Measurements from ENCODE around the gene TRIM14. TPM values are rescaled to one million over a fixed set of nuclear protein-coding genes. Genes with fewer than 3 reads are reported as not detected.
"Not testable (repeated sequence)": the region's sequence is repeated elsewhere in the genome, so short reads cannot be mapped to it uniquely, and the experiment has no call there.

TRIM14 gene
- total RNA-seq, 2 donors from 2014 or later: 2.1 to 4.9 TPM

DNA sequence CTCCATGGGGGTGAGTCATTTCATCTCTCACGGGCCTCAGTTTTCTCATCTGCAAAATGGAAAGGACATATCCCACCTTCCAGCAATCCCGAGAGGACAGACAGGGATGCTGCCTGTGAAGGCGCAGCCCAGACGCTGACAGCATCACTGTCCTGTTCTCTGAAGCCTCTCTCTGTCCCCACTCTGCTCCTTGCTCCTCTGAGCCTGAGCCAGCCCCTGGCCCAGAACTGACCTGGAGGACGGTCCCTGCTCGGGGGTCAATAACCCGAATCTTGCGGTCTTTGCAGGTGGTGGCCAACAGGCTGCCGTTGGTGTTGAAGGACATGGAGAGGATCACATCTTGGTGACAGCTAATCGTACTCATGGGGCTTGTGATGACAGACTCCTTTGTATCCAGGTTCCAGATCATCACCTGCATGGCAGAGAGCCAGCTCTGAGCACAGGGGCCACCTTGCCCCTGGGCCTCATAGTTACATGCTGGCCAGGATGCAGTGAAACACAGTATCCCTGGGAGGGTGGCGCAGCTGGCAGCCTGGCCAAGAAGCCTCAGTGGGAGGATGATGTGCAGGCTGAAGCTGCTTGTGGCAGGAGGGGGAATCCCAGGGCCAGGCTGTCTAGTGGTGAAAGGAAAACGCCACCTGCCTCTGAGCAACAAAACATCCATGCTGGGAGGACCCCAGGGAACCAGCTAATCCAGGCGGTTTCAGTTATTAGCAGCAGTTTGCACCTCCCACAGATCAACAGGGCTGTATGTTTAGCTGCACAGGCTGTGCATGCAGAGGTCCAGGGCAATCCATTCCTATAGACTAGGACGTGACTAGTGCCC, 14.0 kb upstream of the TRIM14 start:
- DNase-seq: no peak
- H3K36me3 ChIP-seq (replicated peaks in 1 of 2; ENCODE audit: insufficient read depth in 1 of 2, low read depth in 2 of 2): no peaks in the 10 kb centered on the region

DNA sequence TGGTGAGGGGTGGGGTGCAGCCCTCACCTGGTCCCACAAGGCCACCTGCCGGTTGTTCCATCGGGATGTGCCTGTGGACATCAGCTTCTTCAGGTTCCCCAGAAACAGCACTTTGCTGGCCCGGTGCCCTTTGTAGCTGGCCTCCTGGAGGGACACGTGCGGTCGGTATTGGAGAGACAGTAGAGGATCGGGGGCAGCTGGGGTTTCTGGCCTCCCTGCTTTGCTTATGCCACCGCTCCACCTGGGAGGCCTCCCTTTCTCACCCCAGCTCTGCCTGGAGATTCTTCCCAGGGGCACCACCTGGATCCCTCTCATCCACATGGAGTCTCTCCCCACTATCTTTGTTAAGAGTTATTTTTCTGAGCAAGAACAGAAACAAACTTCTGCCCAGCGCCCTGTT, 13.1 kb upstream of the TRIM14 start:
- WGBS, 2 donors: 67 to 70% methylated on average over 2 to 9 of the region's 9 CpGs
- no peak for TF ChIP-seq POLR2A (IDR thresholded peaks at IDR 0.05)
- TF ChIP-seq, protein P1, sequence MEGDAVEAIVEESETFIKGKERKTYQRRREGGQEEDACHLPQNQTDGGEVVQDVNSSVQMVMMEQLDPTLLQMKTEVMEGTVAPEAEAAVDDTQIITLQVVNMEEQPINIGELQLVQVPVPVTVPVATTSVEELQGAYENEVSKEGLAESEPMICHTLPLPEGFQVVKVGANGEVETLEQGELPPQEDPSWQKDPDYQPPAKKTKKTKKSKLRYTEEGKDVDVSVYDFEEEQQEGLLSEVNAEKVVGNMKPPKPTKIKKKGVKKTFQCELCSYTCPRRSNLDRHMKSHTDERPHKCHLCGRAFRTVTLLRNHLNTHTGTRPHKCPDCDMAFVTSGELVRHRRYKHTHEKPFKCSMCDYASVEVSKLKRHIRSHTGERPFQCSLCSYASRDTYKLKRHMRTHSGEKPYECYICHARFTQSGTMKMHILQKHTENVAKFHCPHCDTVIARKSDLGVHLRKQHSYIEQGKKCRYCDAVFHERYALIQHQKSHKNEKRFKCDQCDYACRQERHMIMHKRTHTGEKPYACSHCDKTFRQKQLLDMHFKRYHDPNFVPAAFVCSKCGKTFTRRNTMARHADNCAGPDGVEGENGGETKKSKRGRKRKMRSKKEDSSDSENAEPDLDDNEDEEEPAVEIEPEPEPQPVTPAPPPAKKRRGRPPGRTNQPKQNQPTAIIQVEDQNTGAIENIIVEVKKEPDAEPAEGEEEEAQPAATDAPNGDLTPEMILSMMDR (IDR thresholded peaks at IDR 0.05): no peak

More for the DNA sequence above, 14.0 kb upstream of the TRIM14 start:
- Histone ChIP-seq H3K9me3 (no peaks in the 10 kb centered on the region), H3K4me3 (no peak overlapping the region), H3K4me1 (no peaks in the 10 kb centered on the region), H3K27me3 (no peaks in the 10 kb centered on the region), H3K27ac (no peak overlapping the region)
- ATAC-seq: no peak
- 72 to 83% methylated on average over 6 to 14 of the region's 14 CpGs for WGBS, 2 donors
- intact Hi-C loops (cut with DNase I): no loop called here
- TF ChIP-seq POLR2A (IDR thresholded peaks at IDR 0.05): no peak
- TF ChIP-seq, protein P1 (IDR thresholded peaks at IDR 0.05): no peak

DNA sequence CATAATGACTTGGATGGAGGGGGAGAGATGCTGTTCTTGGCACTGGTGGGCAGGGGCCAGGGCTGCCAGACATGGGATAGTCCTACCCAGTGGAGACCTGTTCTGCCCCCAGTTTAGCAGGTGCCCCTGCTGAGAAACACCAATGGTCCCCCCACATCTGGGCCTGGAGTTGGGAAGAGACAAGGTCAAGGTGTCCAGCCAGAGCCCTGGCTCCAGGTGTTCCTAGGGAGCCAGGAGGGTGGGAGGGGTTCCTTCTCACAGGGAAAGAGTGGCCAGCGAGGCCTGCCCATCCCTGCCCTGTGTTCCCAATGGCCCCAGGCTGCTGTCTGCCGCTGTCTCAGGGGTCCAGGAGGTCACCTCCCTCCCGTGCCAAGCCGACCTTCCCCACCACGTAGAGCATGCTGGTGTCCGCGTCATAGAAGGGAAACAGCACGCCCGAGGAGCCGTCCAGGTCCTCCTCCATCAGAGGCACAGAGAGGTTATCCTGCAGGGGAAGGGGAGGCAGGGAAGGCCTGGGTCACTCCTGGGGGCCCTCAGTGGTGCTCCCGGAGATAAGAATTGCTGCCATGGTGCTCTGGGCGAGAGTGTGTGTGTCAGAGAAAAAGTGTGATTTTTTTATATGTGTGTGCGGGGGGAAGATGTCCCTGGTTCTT, 11.7 kb upstream of the TRIM14 start:
- no peak overlapping the region for H3K4me3 ChIP-seq
- no peaks in the 10 kb centered on the region for H3K27me3 ChIP-seq
- H3K36me3 ChIP-seq (replicated peaks in 1 of 2; ENCODE audit: insufficient read depth in 1 of 2, low read depth in 2 of 2): no peaks in the 10 kb centered on the region
- no peaks in the 10 kb centered on the region for H3K9me3 ChIP-seq
- ATAC-seq: no peak
- DNase-seq: no peak
- intact Hi-C loops (cut with DNase I): no loop called here
- no peak overlapping the region for H3K27ac ChIP-seq
- H3K4me1 ChIP-seq: no peaks in the 10 kb centered on the region
- no peak for TF ChIP-seq POLR2A (IDR thresholded peaks at IDR 0.05)
- TF ChIP-seq, protein P1 (IDR thresholded peaks at IDR 0.05): no peak
- WGBS, 2 donors: 91 to 92% methylated on average over 4 to 6 of the region's 13 CpGs

More for the DNA sequence above, 13.1 kb upstream of the TRIM14 start:
- ATAC-seq: no peak
- Histone ChIP-seq H3K27me3 (no peaks in the 10 kb centered on the region), H3K36me3 (replicated peaks in 1 of 2; ENCODE audit: insufficient read depth in 1 of 2, low read depth in 2 of 2) (no peaks in the 10 kb centered on the region), H3K9me3 (no peaks in the 10 kb centered on the region), H3K4me3 (no peak overlapping the region), H3K27ac (no peak overlapping the region), H3K4me1 (no peaks in the 10 kb centered on the region)
- intact Hi-C loops (cut with DNase I): no loop called here
- DNase-seq: peak in 1 of 4 donors; percentile 31

DNA sequence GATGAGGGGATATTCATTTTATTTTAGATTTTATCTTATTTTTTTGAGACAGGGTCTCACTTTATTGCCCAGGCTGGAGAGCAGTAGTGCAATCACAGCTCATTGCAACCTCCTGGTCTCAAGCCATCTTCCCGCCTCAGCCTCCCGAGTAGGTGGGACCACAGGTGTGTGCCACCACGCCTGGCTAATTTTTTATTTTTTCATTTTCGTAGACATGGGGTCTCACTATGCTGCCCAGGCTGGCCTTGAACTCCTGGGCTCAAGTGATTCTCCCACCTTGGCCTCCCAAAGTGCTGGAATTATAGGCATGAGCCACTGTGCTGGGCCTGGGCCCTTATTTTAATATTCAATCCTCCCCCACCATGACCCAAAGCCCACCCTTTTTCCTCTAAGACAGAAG, 11.0 kb upstream of the TRIM14 start:
- H3K4me3 ChIP-seq; DNase-seq; H3K27ac ChIP-seq; intact Hi-C loops (cut with DNase I); H3K9me3 ChIP-seq; ATAC-seq; H3K36me3 ChIP-seq (replicated peaks in 1 of 2; ENCODE audit: insufficient read depth in 1 of 2, low read depth in 2 of 2); H3K27me3 ChIP-seq; H3K4me1 ChIP-seq: not testable (repeated sequence)
- WGBS, 2 donors: 73 to 90% methylated on average over 4 of the region's 4 CpGs

DNA sequence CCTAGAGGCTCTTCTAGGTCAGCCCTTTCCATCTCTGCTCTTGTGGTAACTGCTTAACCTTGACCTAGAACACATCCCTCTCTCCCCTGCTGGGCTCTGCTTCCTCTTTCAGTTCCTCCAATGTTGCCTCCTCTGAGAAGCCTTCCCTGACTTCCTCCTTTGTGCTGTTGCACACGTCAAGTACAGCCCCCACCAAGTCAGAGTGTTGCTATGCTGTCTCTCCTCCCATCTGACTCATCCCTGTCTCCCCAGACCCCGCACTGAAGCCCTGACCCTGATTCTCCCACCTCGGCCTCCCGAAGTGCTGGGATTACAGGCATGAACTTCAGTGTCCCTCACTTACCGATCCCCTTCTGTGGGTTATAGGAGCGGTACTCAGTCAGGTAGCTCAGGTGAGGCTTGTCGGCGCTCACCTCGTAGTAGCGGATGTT, 10.4 kb upstream of the TRIM14 start:
- Histone ChIP-seq H3K9me3 (no peaks in the 10 kb centered on the region), H3K36me3 (replicated peaks in 1 of 2; ENCODE audit: insufficient read depth in 1 of 2, low read depth in 2 of 2) (no peaks in the 10 kb centered on the region), H3K27me3 (no peaks in the 10 kb centered on the region), H3K4me3 (no peak overlapping the region), H3K27ac (no peak overlapping the region), H3K4me1 (no peaks in the 10 kb centered on the region)
- no peak for ATAC-seq
- no peak for TF ChIP-seq POLR2A (IDR thresholded peaks at IDR 0.05)
- TF ChIP-seq, protein P1 (IDR thresholded peaks at IDR 0.05): no peak
- DNase-seq: peak in 1 of 4 donors; percentile 65
- 84 to 86% methylated on average over 7 to 10 of the region's 10 CpGs for WGBS, 2 donors
- intact Hi-C loops (cut with DNase I): no loop called here
